WERI-Rb-1 (cell line): ENCODE results near the gene ALAS1.

ENCODE experiments used
- DNase-seq: peaks from one replicate; pipeline ENCODE4 v3.0.0-alpha.2; 2020
- H3K27ac ChIP-seq: fragments of 250-450 bp; sonication (Bioruptor Pico); 2 replicates; pipeline ENCODE4 v1.5.1; 2020; ENCODE audit warnings: mild to moderate bottlenecking, moderate library complexity
- H3K27me3 ChIP-seq: fragments of 250-450 bp; sonication (Bioruptor Pico); 2 replicates; pipeline ENCODE4 v1.5.1; 2021; ENCODE audit warnings: mild to moderate bottlenecking, low read depth, moderate library complexity; ENCODE audit not compliant: insufficient read depth, severe bottlenecking
- H3K36me3 ChIP-seq: fragments of 250-450 bp; sonication (Bioruptor Pico); 2 replicates; pipeline ENCODE4 v1.5.1; 2020; ENCODE audit warnings: mild to moderate bottlenecking, moderate library complexity
- H3K4me3 ChIP-seq: 2 replicates; pipeline ENCODE4 v1.5.1; 2011; ENCODE audit warnings: low read depth, mild to moderate bottlenecking, control low read depth, low read length
- H3K9me3 ChIP-seq: fragments of 250-450 bp; sonication (Bioruptor Pico); 2 replicates; pipeline ENCODE4 v1.5.1; 2021; ENCODE audit warnings: mild to moderate bottlenecking, moderate library complexity; ENCODE audit not compliant: severe bottlenecking
- TF ChIP-seq, protein P1 (sequence below): IDR thresholded peaks from 2 replicates; pipeline ENCODE4 v1.5.1; 2011; ENCODE audit warnings: low read depth, mild to moderate bottlenecking, control low read depth, inconsistent platforms, low read length

The ALAS1 gene

GRCh38 chr3:52227766-52228165 is 29.8 kb downstream of the ALAS1 start:
- Histone ChIP-seq H3K4me3 (no peak overlapping the region), H3K27ac (no peak overlapping the region), H3K36me3 (peaks cover 8% of the 10 kb centered on the region), H3K9me3 (no peaks in the 10 kb centered on the region), H3K27me3 (no peaks in the 10 kb centered on the region)
- no peak for DNase-seq
- TF ChIP-seq, protein P1, sequence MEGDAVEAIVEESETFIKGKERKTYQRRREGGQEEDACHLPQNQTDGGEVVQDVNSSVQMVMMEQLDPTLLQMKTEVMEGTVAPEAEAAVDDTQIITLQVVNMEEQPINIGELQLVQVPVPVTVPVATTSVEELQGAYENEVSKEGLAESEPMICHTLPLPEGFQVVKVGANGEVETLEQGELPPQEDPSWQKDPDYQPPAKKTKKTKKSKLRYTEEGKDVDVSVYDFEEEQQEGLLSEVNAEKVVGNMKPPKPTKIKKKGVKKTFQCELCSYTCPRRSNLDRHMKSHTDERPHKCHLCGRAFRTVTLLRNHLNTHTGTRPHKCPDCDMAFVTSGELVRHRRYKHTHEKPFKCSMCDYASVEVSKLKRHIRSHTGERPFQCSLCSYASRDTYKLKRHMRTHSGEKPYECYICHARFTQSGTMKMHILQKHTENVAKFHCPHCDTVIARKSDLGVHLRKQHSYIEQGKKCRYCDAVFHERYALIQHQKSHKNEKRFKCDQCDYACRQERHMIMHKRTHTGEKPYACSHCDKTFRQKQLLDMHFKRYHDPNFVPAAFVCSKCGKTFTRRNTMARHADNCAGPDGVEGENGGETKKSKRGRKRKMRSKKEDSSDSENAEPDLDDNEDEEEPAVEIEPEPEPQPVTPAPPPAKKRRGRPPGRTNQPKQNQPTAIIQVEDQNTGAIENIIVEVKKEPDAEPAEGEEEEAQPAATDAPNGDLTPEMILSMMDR: no peak

DNA sequence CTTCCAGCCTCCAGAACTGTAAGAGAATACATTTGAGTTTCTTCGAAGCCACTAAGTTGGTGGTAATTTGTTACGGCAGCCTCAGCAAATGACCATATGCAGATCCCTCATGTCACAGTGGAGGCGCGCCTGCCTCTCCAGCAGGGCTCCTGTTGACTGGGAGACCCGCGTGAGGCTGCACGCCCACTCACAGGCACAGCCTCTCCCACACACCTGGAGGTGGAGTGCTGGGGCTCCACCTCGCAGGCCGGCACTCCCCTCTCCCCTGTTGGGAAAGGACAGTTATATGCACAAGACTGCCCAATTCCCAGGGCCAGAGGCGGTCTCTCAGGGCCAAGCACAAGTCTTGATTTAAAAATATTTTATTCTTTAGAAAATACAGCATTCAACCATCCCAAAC is 30.3 kb downstream of the ALAS1 start:
- no peak for DNase-seq
- peaks cover 8% of the 10 kb centered on the region for H3K36me3 ChIP-seq
- TF ChIP-seq, protein P1: no peak
- no peak overlapping the region for H3K27ac ChIP-seq
- H3K9me3 ChIP-seq: no peaks in the 10 kb centered on the region
- no peak overlapping the region for H3K4me3 ChIP-seq
- H3K27me3 ChIP-seq: no peaks in the 10 kb centered on the region

DNA sequence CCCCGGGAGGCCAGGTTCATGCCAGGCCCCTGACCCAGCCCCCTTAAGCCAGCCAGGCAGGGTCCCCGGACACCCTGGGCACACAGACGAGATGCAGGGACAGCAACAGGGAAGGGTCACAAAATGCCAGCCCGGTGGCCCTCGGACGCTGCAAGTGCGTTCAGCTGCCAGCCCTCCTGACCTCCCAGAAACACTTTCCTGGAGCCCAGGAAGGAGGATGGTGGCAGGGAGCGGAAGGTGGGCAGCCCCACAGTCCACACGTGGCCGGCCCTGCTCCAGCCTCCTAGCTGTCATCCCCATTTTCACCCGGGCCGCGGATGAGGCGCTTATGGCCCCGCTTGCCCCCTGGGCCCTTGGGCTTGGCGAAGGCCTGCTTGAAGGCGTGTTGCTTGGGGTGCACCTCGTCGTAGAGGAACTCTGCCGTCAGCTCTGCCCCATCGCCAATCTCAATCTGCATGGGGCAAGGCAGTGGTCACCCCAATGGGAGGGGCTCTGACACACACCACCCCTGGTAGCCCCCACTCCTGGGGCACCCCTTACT is 30.9 kb downstream of the ALAS1 start:
- TF ChIP-seq, protein P1: no peak
- Histone ChIP-seq H3K4me3 (no peak overlapping the region), H3K9me3 (no peaks in the 10 kb centered on the region), H3K27me3 (no peaks in the 10 kb centered on the region), H3K36me3 (peaks cover 8% of the 10 kb centered on the region), H3K27ac (no peak overlapping the region)
- no peak for DNase-seq

DNA sequence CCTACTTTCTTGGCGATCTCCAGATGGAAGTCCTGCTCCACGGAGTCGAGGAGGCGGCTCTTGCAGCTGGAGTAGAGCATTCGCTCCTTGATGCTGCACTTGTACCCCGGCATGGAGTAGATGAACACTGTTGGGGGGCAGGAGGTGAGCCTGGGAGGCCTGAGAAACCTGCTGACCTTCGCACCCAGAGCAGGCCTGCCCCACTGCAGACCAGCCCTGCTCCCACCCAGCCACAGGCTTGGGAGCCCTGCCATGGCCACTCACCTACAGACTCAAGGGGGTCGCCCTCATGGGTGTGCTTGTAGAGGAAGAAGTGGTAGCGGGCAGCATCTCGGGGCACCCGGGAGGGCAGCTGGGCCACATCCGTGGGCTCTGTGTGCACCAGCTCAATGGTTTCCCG is 31.7 kb downstream of the ALAS1 start:
- no peak for DNase-seq
- TF ChIP-seq, protein P1: no peak
- no peaks in the 10 kb centered on the region for H3K27me3 ChIP-seq
- H3K9me3 ChIP-seq: no peaks in the 10 kb centered on the region
- no peak overlapping the region for H3K4me3 ChIP-seq
- H3K36me3 ChIP-seq: peaks cover 8% of the 10 kb centered on the region
- no peak overlapping the region for H3K27ac ChIP-seq

DNA sequence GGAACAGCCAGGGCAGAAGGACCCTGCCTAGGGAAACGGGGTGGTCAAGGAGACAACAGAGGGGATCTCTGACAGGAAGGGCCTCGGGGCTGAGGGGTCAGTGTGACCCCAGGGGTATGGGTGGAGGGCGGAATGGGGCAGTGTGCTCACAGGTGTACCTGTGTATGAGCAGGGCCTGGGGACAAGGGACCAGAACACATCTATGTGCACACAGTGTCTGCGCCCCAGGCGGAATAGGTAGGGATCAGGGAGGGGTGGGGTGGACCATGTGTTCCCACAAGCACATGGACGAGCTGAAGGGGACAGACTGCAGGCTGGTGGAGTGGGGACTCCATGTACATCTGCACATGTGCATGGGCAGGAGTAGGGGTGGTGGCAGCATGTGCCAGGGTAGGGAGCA is 32.5 kb downstream of the ALAS1 start:
- Histone ChIP-seq H3K36me3 (peaks cover 8% of the 10 kb centered on the region), H3K27me3 (no peaks in the 10 kb centered on the region), H3K4me3 (no peak overlapping the region), H3K9me3 (no peaks in the 10 kb centered on the region), H3K27ac (no peak overlapping the region)
- TF ChIP-seq, protein P1: no peak
- DNase-seq: no peak

DNA sequence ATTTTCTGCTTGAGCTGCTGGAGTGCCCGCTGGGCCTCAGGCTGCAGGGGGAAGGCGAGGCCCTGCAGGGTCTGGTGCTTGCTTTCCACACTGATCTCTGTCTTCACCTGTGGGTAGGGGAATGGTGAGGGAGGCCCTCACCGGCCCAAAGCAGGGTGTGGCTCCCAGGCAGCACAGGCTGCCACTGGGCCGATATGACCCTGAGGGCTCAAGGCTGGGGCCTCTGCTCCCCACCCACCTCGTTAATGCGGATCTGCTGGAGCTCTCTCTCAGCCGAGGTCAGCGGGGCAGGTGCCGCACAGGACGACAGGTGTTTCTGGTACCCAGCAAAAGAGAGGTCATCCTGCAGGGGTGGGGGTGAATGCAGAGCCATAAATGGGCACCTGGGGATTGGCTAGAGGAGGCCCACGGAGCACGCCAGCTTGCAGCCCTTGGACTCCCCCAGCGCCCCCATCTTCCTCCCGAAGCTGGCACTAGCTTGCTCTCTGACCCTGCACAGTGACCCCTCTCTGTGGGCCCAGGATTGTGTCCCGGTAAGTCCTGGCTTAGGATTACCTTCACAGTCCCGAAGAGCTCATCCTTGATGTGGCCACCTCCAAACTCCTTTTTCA is 33.0 kb downstream of the ALAS1 start:
- H3K27me3 ChIP-seq: no peaks in the 10 kb centered on the region
- H3K9me3 ChIP-seq: no peaks in the 10 kb centered on the region
- TF ChIP-seq, protein P1: no peak
- H3K4me3 ChIP-seq: no peak overlapping the region
- H3K27ac ChIP-seq: no peak overlapping the region
- no peak for DNase-seq
- peaks cover 8% of the 10 kb centered on the region for H3K36me3 ChIP-seq
